KOPT-K1 (cell line): ENCODE measurements around the gene B4GALNT2.
"Not testable (repeated sequence)": the region's sequence is repeated elsewhere in the genome, so short reads cannot be mapped to it uniquely, and the experiment has no call there.

Source experiments
- H3K27ac ChIP-seq: fragments of 200-600 bp; sonication (generic); 2 replicates; pipeline ENCODE4 v1.5.1; 2016; ENCODE audit warnings: antibody characterized with exemption, mild to moderate bottlenecking, low read depth, low read length; ENCODE audit not compliant: poor library complexity, severe bottlenecking
- H3K36me3 ChIP-seq: fragments of 200-600 bp; sonication (generic); 2 replicates; pipeline ENCODE4 v1.5.1; 2017; ENCODE audit warnings: antibody characterized with exemption, mild to moderate bottlenecking, low read length, moderate library complexity; ENCODE audit not compliant: insufficient read depth
- H3K9me3 ChIP-seq: fragments of 200-600 bp; sonication (generic); 2 replicates; pipeline ENCODE4 v1.5.1; 2017; ENCODE audit warnings: antibody characterized with exemption, low read length, mild to moderate bottlenecking; ENCODE audit not compliant: insufficient read depth, poor library complexity, severe bottlenecking

B4GALNT2 gene

GRCh38 chr17:49108318-49108717 lies 24.3 kb upstream of the B4GALNT2 start:
- Histone ChIP-seq H3K36me3 (no peaks in the 10 kb centered on the region), H3K27ac (no peak overlapping the region)

GRCh38 chr17:49110509-49110908 lies 22.1 kb upstream of the B4GALNT2 start:
- Histone ChIP-seq H3K9me3 (no peaks in the 10 kb centered on the region), H3K27ac (no peak overlapping the region), H3K36me3 (no peaks in the 10 kb centered on the region)

More at GRCh38 chr17:49108318-49108717, 24.3 kb upstream of the B4GALNT2 start:
- H3K9me3 ChIP-seq: no peaks in the 10 kb centered on the region

- Histone ChIP-seq H3K9me3 (no peaks in the 10 kb centered on the region), H3K36me3 (no peaks in the 10 kb centered on the region), H3K27ac (no peak overlapping the region)
Observed at GRCh38 chr17:49111934-49112333, 20.6 kb upstream of the B4GALNT2 start.

- Histone ChIP-seq H3K9me3 (no peaks in the 10 kb centered on the region), H3K36me3 (no peaks in the 10 kb centered on the region), H3K27ac (no peak overlapping the region)
Observed at GRCh38 chr17:49112936-49113335, 19.6 kb upstream of the B4GALNT2 start.

GRCh38 chr17:49114703-49115102 lies 17.9 kb upstream of the B4GALNT2 start:
- Histone ChIP-seq H3K36me3 (no peaks in the 10 kb centered on the region), H3K27ac (no peak overlapping the region), H3K9me3 (no peaks in the 10 kb centered on the region)

- Histone ChIP-seq H3K36me3 (no peaks in the 10 kb centered on the region), H3K27ac (no peak overlapping the region), H3K9me3 (no peaks in the 10 kb centered on the region)
Observed at GRCh38 chr17:49117587-49118230, 14.9 kb upstream of the B4GALNT2 start.

- Histone ChIP-seq H3K9me3 (no peaks in the 10 kb centered on the region), H3K27ac (no peak overlapping the region)
Observed at GRCh38 chr17:49120166-49120565, 12.4 kb upstream of the B4GALNT2 start.

GRCh38 chr17:49121696-49122292 lies 10.8 kb upstream of the B4GALNT2 start:
- no peaks in the 10 kb centered on the region for H3K9me3 ChIP-seq
- H3K27ac ChIP-seq: no peak overlapping the region
- H3K36me3 ChIP-seq: no peaks in the 10 kb centered on the region

More at GRCh38 chr17:49120166-49120565, 12.4 kb upstream of the B4GALNT2 start:
- no peaks in the 10 kb centered on the region for H3K36me3 ChIP-seq

- Histone ChIP-seq H3K27ac (no peak overlapping the region), H3K9me3 (no peaks in the 10 kb centered on the region), H3K36me3 (no peaks in the 10 kb centered on the region)
Observed at GRCh38 chr17:49122566-49122965, 10.0 kb upstream of the B4GALNT2 start.

- no peaks in the 10 kb centered on the region for H3K36me3 ChIP-seq
- H3K9me3 ChIP-seq: no peaks in the 10 kb centered on the region
- H3K27ac ChIP-seq: no peak overlapping the region
Observed at GRCh38 chr17:49123061-49123460, 9.5 kb upstream of the B4GALNT2 start.

- no peaks in the 10 kb centered on the region for H3K36me3 ChIP-seq
- H3K27ac ChIP-seq: no peak overlapping the region
- H3K9me3 ChIP-seq: no peaks in the 10 kb centered on the region
Observed at GRCh38 chr17:49125449-49125848, 7.1 kb upstream of the B4GALNT2 start.

GRCh38 chr17:49126183-49126859 lies 6.2 kb upstream of the B4GALNT2 start:
- not testable (repeated sequence) for H3K36me3 ChIP-seq, H3K9me3 ChIP-seq, H3K27ac ChIP-seq

GRCh38 chr17:49129359-49129950 lies 3.1 kb upstream of the B4GALNT2 start:
- not testable (repeated sequence) for H3K36me3 ChIP-seq, H3K27ac ChIP-seq, H3K9me3 ChIP-seq

- no peaks in the 10 kb centered on the region for H3K36me3 ChIP-seq
- H3K27ac ChIP-seq: no peak overlapping the region
- H3K9me3 ChIP-seq: peaks cover 5% of the 10 kb centered on the region
Observed at GRCh38 chr17:49130891-49131290, 1.7 kb upstream of the B4GALNT2 start.

GRCh38 chr17:49132317-49132698 lies 261 bp upstream of the B4GALNT2 start:
- Histone ChIP-seq H3K9me3 (peaks cover 5% of the 10 kb centered on the region), H3K27ac (no peak overlapping the region), H3K36me3 (no peaks in the 10 kb centered on the region)
